Mucosa of rectum (tissue), 2 donors: Measurements from ENCODE around the gene RHNO1.

Experiments
- H3K27ac ChIP-seq, 2 donors: one replicate each; pipeline ENCODE4 v1.7.0; 2013; ENCODE audit warnings: inconsistent platforms in 2 of 2, low read depth in 2 of 2, low read length in 2 of 2
- H3K27me3 ChIP-seq, 2 donors: one replicate each; pipeline ENCODE4 v1.7.0; 2013; ENCODE audit warnings: low read length in 2 of 2; ENCODE audit not compliant: control insufficient read depth in 2 of 2, insufficient read depth in 2 of 2
- H3K36me3 ChIP-seq, 2 donors: one replicate each; pipeline ENCODE4 v1.7.0; 2013; ENCODE audit warnings: low read length in 2 of 2; ENCODE audit not compliant: control insufficient read depth in 2 of 2, insufficient read depth in 2 of 2
- H3K4me1 ChIP-seq, 2 donors: one replicate each; pipeline ENCODE4 v1.7.0; 2013; ENCODE audit warnings: low read length in 2 of 2, mild to moderate bottlenecking in 1 of 2; ENCODE audit not compliant: control insufficient read depth in 2 of 2, insufficient read depth in 2 of 2
- H3K4me3 ChIP-seq, 2 donors: one replicate each; pipeline ENCODE4 v1.7.0; 2013; ENCODE audit warnings: low read length in 2 of 2
- H3K9ac ChIP-seq, 2 donors: one replicate each; pipeline ENCODE4 v1.7.0; 2013; ENCODE audit warnings: low read length in 2 of 2, low read depth in 1 of 2, mild to moderate bottlenecking in 1 of 2
- H3K9me3 ChIP-seq, 2 donors: one replicate each; pipeline ENCODE4 v1.7.0; 2013; ENCODE audit warnings: low read length in 2 of 2; ENCODE audit not compliant: control insufficient read depth in 2 of 2
- donor health status: healthy.
- donor health status: Normal muscosa, but diverticular disease.

The RHNO1 gene

GRCh38 chr12:2877047-2877952 lies at the start of gene RHNO1, which contains the start of gene FOXM1:
Gene RHNO1, plus strand, starts transcription at chr12:2877223. Its CDS starts 8,144 bp downstream, at chr12:2885367.
Gene FOXM1, minus strand, starts transcription at chr12:2877174. Its CDS starts 2,696 bp downstream, at chr12:2874478.
- H3K36me3 ChIP-seq: no peaks in the 10 kb centered on the region
- H3K27ac ChIP-seq: peak within 1 kb of the TSS; percentile 94
- H3K4me3 ChIP-seq: peak within 1 kb of the TSS; percentile 95 to 99
- H3K9me3 ChIP-seq: no peaks in the 10 kb centered on the region
- peak within 1 kb of the TSS; percentile 95 to 98 for H3K9ac ChIP-seq
- peaks cover 13 to 16% of the 10 kb centered on the region in 2 donors for H3K4me1 ChIP-seq
- no peaks in the 10 kb centered on the region for H3K27me3 ChIP-seq

- Histone ChIP-seq H3K27ac (no peak overlapping the region), H3K27me3 (no peaks in the 10 kb centered on the region), H3K4me1 (no peaks in the 10 kb centered on the region), H3K4me3 (no peak overlapping the region), H3K9me3 (no peaks in the 10 kb centered on the region), H3K36me3 (peaks cover 38 to 47% of the 10 kb centered on the region in 2 donors), H3K9ac (no peak overlapping the region)
These were observed 47.7 kb upstream of the RHNO1 start for GRCh38 chr12:2829275-2829674.

- H3K27ac ChIP-seq: no peak overlapping the region
These were observed 44.4 kb upstream of the RHNO1 start for GRCh38 chr12:2832550-2833127.

GRCh38 chr12:2833327-2833726 lies 43.7 kb upstream of the RHNO1 start:
- H3K4me1 ChIP-seq: peaks cover 0 to 3% of the 10 kb centered on the region in 2 donors
- H3K9ac ChIP-seq: no peak overlapping the region
- H3K36me3 ChIP-seq: peaks cover 6 to 7% of the 10 kb centered on the region in 2 donors
- H3K27me3 ChIP-seq: peaks cover 0 to 3% of the 10 kb centered on the region in 2 donors
- no peaks in the 10 kb centered on the region for H3K9me3 ChIP-seq
- no peak overlapping the region for H3K4me3 ChIP-seq
- no peak overlapping the region for H3K27ac ChIP-seq

More at GRCh38 chr12:2832550-2833127, 44.4 kb upstream of the RHNO1 start:
- H3K27me3 ChIP-seq: peaks cover 0 to 3% of the 10 kb centered on the region in 2 donors
- no peak overlapping the region for H3K4me3 ChIP-seq
- peaks cover 12 to 13% of the 10 kb centered on the region in 2 donors for H3K36me3 ChIP-seq
- peaks cover 0 to 3% of the 10 kb centered on the region in 2 donors for H3K4me1 ChIP-seq
- no peaks in the 10 kb centered on the region for H3K9me3 ChIP-seq
- no peak overlapping the region for H3K9ac ChIP-seq

GRCh38 chr12:2833810-2834209 lies 43.2 kb upstream of the RHNO1 start:
- H3K4me1 ChIP-seq: peaks cover 0 to 3% of the 10 kb centered on the region in 2 donors
- H3K4me3 ChIP-seq: peak overlapping the region in 1 of 2 donors; percentile 31
- peaks cover 6 to 10% of the 10 kb centered on the region in 2 donors for H3K36me3 ChIP-seq
- no peak overlapping the region for H3K27ac ChIP-seq
- peaks cover 0 to 3% of the 10 kb centered on the region in 2 donors for H3K27me3 ChIP-seq
- no peak overlapping the region for H3K9ac ChIP-seq
- no peaks in the 10 kb centered on the region for H3K9me3 ChIP-seq

- no peaks in the 10 kb centered on the region for H3K9me3 ChIP-seq
- H3K9ac ChIP-seq: no peak within 1 kb of the TSS
- H3K27me3 ChIP-seq: peaks cover 0 to 3% of the 10 kb centered on the region in 2 donors
- peak within 1 kb of the TSS in 1 of 2 donors; percentile 31 for H3K4me3 ChIP-seq
- H3K36me3 ChIP-seq: peaks cover 6 to 10% of the 10 kb centered on the region in 2 donors
- H3K4me1 ChIP-seq: peaks cover 0 to 3% of the 10 kb centered on the region in 2 donors
- peak within 1 kb of the TSS in 1 of 2 donors; percentile 32 for H3K27ac ChIP-seq
These were observed 42.2 kb upstream of the RHNO1 start, which contains the start of gene NRIP2 for GRCh38 chr12:2834581-2835491. Gene NRIP2, minus strand, starts transcription at chr12:2835035. Its CDS starts 52 bp downstream, at chr12:2834983.

- no peak overlapping the region for H3K9ac ChIP-seq
- H3K4me3 ChIP-seq: no peak overlapping the region
- H3K36me3 ChIP-seq: peaks cover 0 to 6% of the 10 kb centered on the region in 2 donors
- H3K27ac ChIP-seq: no peak overlapping the region
- H3K4me1 ChIP-seq: peaks cover 0 to 3% of the 10 kb centered on the region in 2 donors
- H3K9me3 ChIP-seq: no peaks in the 10 kb centered on the region
- H3K27me3 ChIP-seq: peaks cover 0 to 3% of the 10 kb centered on the region in 2 donors
These were observed 41.2 kb upstream of the RHNO1 start for GRCh38 chr12:2835691-2836403.

GRCh38 chr12:2836574-2836973 lies 40.4 kb upstream of the RHNO1 start:
- no peaks in the 10 kb centered on the region for H3K9me3 ChIP-seq
- no peak overlapping the region for H3K9ac ChIP-seq
- H3K4me3 ChIP-seq: no peak overlapping the region
- no peak overlapping the region for H3K27ac ChIP-seq
- H3K4me1 ChIP-seq: peaks cover 0 to 3% of the 10 kb centered on the region in 2 donors
- H3K27me3 ChIP-seq: peaks cover 0 to 3% of the 10 kb centered on the region in 2 donors
- peaks cover 0 to 9% of the 10 kb centered on the region in 2 donors for H3K36me3 ChIP-seq

GRCh38 chr12:2841056-2841650 lies 35.9 kb upstream of the RHNO1 start:
- Histone ChIP-seq H3K27ac (no peak overlapping the region), H3K27me3 (no peaks in the 10 kb centered on the region), H3K9ac (no peak overlapping the region), H3K4me3 (no peak overlapping the region), H3K9me3 (no peaks in the 10 kb centered on the region), H3K4me1 (no peaks in the 10 kb centered on the region), H3K36me3 (peaks cover 0 to 17% of the 10 kb centered on the region in 2 donors)
